Tibial nerve (tissue), 3 donors: ENCODE measurements around the gene PGR.

Source experiments
- CTCF ChIP-seq, 5 experiments: fragments of 200-600 bp in 3 of 5; fragments of 450-650 bp in 2 of 5; sonication (generic) in 3 of 5; IDR thresholded peaks; one replicate each; pipeline ENCODE4 v1.5.1; 2016 to 2019; ENCODE audit warnings: antibody characterized with exemption in 5 of 5, mild to moderate bottlenecking in 3 of 5, moderate library complexity in 2 of 5
- POLR2A ChIP-seq, 2 donors: fragments of 450-650 bp; IDR thresholded peaks; one replicate each; pipeline ENCODE4 v1.6.1; 2017; ENCODE audit warnings: antibody characterized with exemption in 2 of 2, mild to moderate bottlenecking in 2 of 2, moderate library complexity in 2 of 2

DNA sequence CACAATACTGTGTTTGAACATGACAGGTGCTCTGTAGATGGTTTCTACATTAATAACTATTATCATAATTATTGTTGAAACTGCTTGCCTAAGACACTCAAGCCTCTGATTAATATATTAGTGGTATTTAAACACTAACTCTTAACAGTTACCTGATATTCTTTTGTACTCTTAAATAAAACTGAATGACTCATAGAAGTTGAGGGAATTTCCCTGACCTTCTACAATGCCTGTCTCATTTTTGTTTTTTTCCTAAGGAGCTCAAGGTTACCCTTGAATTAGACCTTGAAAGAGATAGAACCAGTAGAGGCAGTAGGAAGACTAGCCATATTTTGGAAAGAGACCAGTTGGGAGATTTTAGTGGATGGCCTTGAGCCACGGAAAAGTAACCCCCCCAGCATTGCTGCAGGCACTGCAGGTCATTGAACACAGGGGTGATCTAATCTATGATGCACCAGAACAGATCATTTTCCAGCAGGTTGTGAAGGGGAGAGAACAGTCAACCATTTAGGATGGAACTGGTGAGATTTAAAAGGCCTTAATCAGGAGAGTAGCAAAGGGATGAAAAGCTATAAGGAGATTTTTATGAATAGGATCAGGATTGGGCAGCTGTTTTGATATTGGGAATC lies 148.3 kb downstream of the PGR start:
- TF ChIP-seq CTCF (IDR thresholded peaks at IDR 0.05) (no peak), POLR2A (IDR thresholded peaks at IDR 0.05) (no peak)
